ENCODE measurements around the gene AWAT2.

The AWAT2 gene

GRCh38 chrX:70049925-70050324 lies at the start of gene AWAT2:
Gene AWAT2 (minus strand): TSS chrX:70049938. CDS start chrX:70049932, 6 bp downstream.
- DNase-seq: no peak

GRCh38 chrX:70096052-70096451 lies 46.3 kb upstream of the AWAT2 start:
- DNase-seq: no peak

GRCh38 chrX:70092247-70092646 lies 42.5 kb upstream of the AWAT2 start:
- no peak for DNase-seq

- DNase-seq: no peak
Observed at GRCh38 chrX:70089604-70090297, 40.0 kb upstream of the AWAT2 start.

GRCh38 chrX:70088751-70089150 lies 39.0 kb upstream of the AWAT2 start:
- DNase-seq: no peak

- DNase-seq: no peak
Observed at GRCh38 chrX:70087857-70088630, 38.3 kb upstream of the AWAT2 start.

- no peak for DNase-seq
Observed at GRCh38 chrX:70084592-70085240, 35.0 kb upstream of the AWAT2 start.

GRCh38 chrX:70082723-70083122 lies 33.0 kb upstream of the AWAT2 start:
- no peak for DNase-seq

GRCh38 chrX:70079870-70080269 lies 30.1 kb upstream of the AWAT2 start:
- no peak for DNase-seq

GRCh38 chrX:70079297-70079696 lies 29.6 kb upstream of the AWAT2 start:
- DNase-seq: no peak

GRCh38 chrX:70066646-70067045 lies 16.9 kb upstream of the AWAT2 start:
- DNase-seq: no peak

- no peak for DNase-seq
Observed at GRCh38 chrX:70062961-70063550, 13.3 kb upstream of the AWAT2 start.

GRCh38 chrX:70062076-70062475 lies 12.3 kb upstream of the AWAT2 start, which contains the start of gene OTUD6A:
Gene OTUD6A (plus strand): TSS chrX:70062457. CDS start chrX:70062525, 68 bp downstream.
- no peak for DNase-seq

GRCh38 chrX:70054391-70054790 lies 4.7 kb upstream of the AWAT2 start:
- no peak for DNase-seq

- DNase-seq: no peak
Observed at GRCh38 chrX:70052895-70053615, 3.3 kb upstream of the AWAT2 start.

GRCh38 chrX:70049406-70049805 lies 332 bp downstream of the AWAT2 start:
- DNase-seq: no peak

GRCh38 chrX:70046978-70047377 lies 2.8 kb downstream of the AWAT2 start:
- DNase-seq: no peak

- no peak for DNase-seq
Observed at GRCh38 chrX:70044541-70045245, 5.0 kb downstream of the AWAT2 start.

- no peak for DNase-seq
Observed at GRCh38 chrX:70043685-70044084, 6.1 kb downstream of the AWAT2 start.

GRCh38 chrX:70042399-70043371 lies 7.1 kb downstream of the AWAT2 start:
- DNase-seq: no peak

- DNase-seq: no peak
Observed at GRCh38 chrX:70041993-70042392, 7.7 kb downstream of the AWAT2 start.
